Astrocyte (in vitro differentiated cells and primary cell): Measurements from ENCODE around the gene PDE7B. TPM values are rescaled to one million over a fixed set of nuclear protein-coding genes. Genes with fewer than 3 reads are reported as not detected.

Source experiments
- DNase-seq: peaks from one replicate; pipeline ENCODE4 v3.0.0-alpha.2; 2010; ENCODE audit warnings: low read depth
- FAIRE-seq: peaks from 2 replicates; lab custom pipeline; 2011; peaks lifted over from hg19 to GRCh38; lab: Jason Lieb, UNC
- H2AFZ ChIP-seq: 2 replicates; pipeline ENCODE4 v1.6.0; 2012; ENCODE audit warnings: low read depth, low read length, inconsistent platforms
- H3K27ac ChIP-seq: 2 replicates; pipeline ENCODE4 v1.5.1; 2011; ENCODE audit warnings: low read depth, low read length, inconsistent platforms
- H3K27me3 ChIP-seq: 2 replicates; pipeline ENCODE4 v1.6.0; 2011; ENCODE audit warnings: low read length, inconsistent platforms; ENCODE audit not compliant: insufficient read depth
- H3K36me3 ChIP-seq: 2 replicates; pipeline ENCODE4 v1.5.1; 2011; ENCODE audit warnings: low read length, inconsistent platforms; ENCODE audit not compliant: insufficient read depth
- H3K4me1 ChIP-seq: 2 replicates; pipeline ENCODE4 v1.5.1; 2011; ENCODE audit warnings: low read length, inconsistent platforms; ENCODE audit not compliant: insufficient read depth
- H3K4me2 ChIP-seq: 2 replicates; pipeline ENCODE4 v1.6.0; 2012; ENCODE audit warnings: low read length, inconsistent platforms
- H3K4me3 ChIP-seq: 2 replicates; pipeline ENCODE4 v1.5.1; 2011; ENCODE audit warnings: low read depth, mild to moderate bottlenecking, low read length, inconsistent platforms; ENCODE audit not compliant: insufficient read depth
- H3K79me2 ChIP-seq: 2 replicates; pipeline ENCODE4 v1.6.0; 2012; ENCODE audit warnings: mild to moderate bottlenecking, low read length, inconsistent platforms; ENCODE audit not compliant: insufficient read depth
- H3K9ac ChIP-seq: 2 replicates; pipeline ENCODE4 v1.6.0; 2012; ENCODE audit warnings: mild to moderate bottlenecking, low read length, inconsistent platforms
- H3K9me3 ChIP-seq: 2 replicates; pipeline ENCODE4 v1.5.1; 2012; ENCODE audit warnings: low read depth, mild to moderate bottlenecking, low read length, inconsistent platforms; ENCODE audit not compliant: insufficient read depth
- H4K20me1 ChIP-seq: 2 replicates; pipeline ENCODE4 v1.6.0; 2012; ENCODE audit warnings: low read length, inconsistent platforms; ENCODE audit not compliant: insufficient read depth
- H3K27ac Mint-ChIP-seq: one replicate; pipeline ENCODE4 v1.8.0; 2021; ENCODE audit warnings: mild to moderate bottlenecking, mixed read lengths; ENCODE audit not compliant: unreplicated experiment
- H3K27me3 Mint-ChIP-seq: one replicate; pipeline ENCODE4 v1.8.0; 2021; ENCODE audit warnings: low read depth, mixed read lengths; ENCODE audit not compliant: unreplicated experiment
- H3K36me3 Mint-ChIP-seq: one replicate; pipeline ENCODE4 v1.8.0; 2021; ENCODE audit warnings: low read depth, mixed read lengths; ENCODE audit not compliant: unreplicated experiment
- H3K4me1 Mint-ChIP-seq: one replicate; pipeline ENCODE4 v1.8.0; 2021; ENCODE audit warnings: low read depth, mixed read lengths; ENCODE audit not compliant: unreplicated experiment
- H3K4me3 Mint-ChIP-seq: one replicate; pipeline ENCODE4 v1.8.0; 2021; ENCODE audit warnings: mild to moderate bottlenecking, moderate library complexity, mixed read lengths; ENCODE audit not compliant: unreplicated experiment
- H3K9me3 Mint-ChIP-seq: one replicate; pipeline ENCODE4 v1.8.0; 2021; ENCODE audit warnings: mild to moderate bottlenecking, mixed read lengths; ENCODE audit not compliant: unreplicated experiment
- EZH2 ChIP-seq: IDR thresholded peaks from 2 replicates; pipeline ENCODE4 v1.6.1; 2012; ENCODE audit warnings: mild to moderate bottlenecking, low read length, inconsistent platforms; ENCODE audit not compliant: insufficient read depth
- total RNA-seq: library from RNA; stranded (reverse); gene quantifications from 2 replicates; pipeline ENCODE4 v1.2.1, GENCODE V29; 2021
- TF ChIP-seq, protein P1 (sequence below): IDR thresholded peaks from 2 replicates; pipeline ENCODE4 v1.5.1; 2011; ENCODE audit warnings: low read depth, mild to moderate bottlenecking, inconsistent platforms, low read length, moderate library complexity; ENCODE audit not compliant: insufficient read depth

Gene PDE7B
- total RNA-seq, 1 donor from 2014 or later: 0.27 TPM

GRCh38 chr6:136209496-136209895 lies 358.0 kb downstream of the PDE7B start:
- Histone ChIP-seq H3K9me3 (no peaks in the 10 kb centered on the region), H3K27me3 (no peaks in the 10 kb centered on the region), H3K36me3 (no peaks in the 10 kb centered on the region), H3K9ac (no peak overlapping the region), H4K20me1 (no peaks in the 10 kb centered on the region), H3K27ac (no peak overlapping the region), H2AFZ (no peak overlapping the region), H3K4me3 (no peak overlapping the region), H3K79me2 (no peaks in the 10 kb centered on the region), H3K4me1 (no peaks in the 10 kb centered on the region), H3K4me2 (no peak overlapping the region)
- Mint-ChIP-seq H3K4me1 (no peaks in the 10 kb centered on the region), H3K27me3 (no peaks in the 10 kb centered on the region), H3K9me3 (peaks cover 3% of the 10 kb centered on the region), H3K36me3 (no peaks in the 10 kb centered on the region), H3K27ac (peak overlapping the region; percentile 27), H3K4me3 (no peak overlapping the region)
- TF ChIP-seq, protein P1, sequence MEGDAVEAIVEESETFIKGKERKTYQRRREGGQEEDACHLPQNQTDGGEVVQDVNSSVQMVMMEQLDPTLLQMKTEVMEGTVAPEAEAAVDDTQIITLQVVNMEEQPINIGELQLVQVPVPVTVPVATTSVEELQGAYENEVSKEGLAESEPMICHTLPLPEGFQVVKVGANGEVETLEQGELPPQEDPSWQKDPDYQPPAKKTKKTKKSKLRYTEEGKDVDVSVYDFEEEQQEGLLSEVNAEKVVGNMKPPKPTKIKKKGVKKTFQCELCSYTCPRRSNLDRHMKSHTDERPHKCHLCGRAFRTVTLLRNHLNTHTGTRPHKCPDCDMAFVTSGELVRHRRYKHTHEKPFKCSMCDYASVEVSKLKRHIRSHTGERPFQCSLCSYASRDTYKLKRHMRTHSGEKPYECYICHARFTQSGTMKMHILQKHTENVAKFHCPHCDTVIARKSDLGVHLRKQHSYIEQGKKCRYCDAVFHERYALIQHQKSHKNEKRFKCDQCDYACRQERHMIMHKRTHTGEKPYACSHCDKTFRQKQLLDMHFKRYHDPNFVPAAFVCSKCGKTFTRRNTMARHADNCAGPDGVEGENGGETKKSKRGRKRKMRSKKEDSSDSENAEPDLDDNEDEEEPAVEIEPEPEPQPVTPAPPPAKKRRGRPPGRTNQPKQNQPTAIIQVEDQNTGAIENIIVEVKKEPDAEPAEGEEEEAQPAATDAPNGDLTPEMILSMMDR: no peak
- no peak for TF ChIP-seq EZH2
- DNase-seq (no peak), FAIRE-seq (no peak)

GRCh38 chr6:136210398-136211165 lies 359.1 kb downstream of the PDE7B start:
- no peak overlapping the region for H3K4me3 ChIP-seq
- Mint-ChIP-seq H3K27me3 (no peaks in the 10 kb centered on the region), H3K36me3 (no peaks in the 10 kb centered on the region), H3K27ac (no peak overlapping the region), H3K4me3 (no peak overlapping the region), H3K4me1 (no peaks in the 10 kb centered on the region), H3K9me3 (peaks cover 3% of the 10 kb centered on the region)
- DNase-seq: no peak
- no peaks in the 10 kb centered on the region for H4K20me1 ChIP-seq
- H2AFZ ChIP-seq: no peak overlapping the region
- no peak overlapping the region for H3K4me2 ChIP-seq
- FAIRE-seq: no peak
- no peaks in the 10 kb centered on the region for H3K27me3 ChIP-seq
- no peak overlapping the region for H3K27ac ChIP-seq
- TF ChIP-seq, protein P1: no peak
- no peak for TF ChIP-seq EZH2
- H3K36me3 ChIP-seq: no peaks in the 10 kb centered on the region
- no peak overlapping the region for H3K9ac ChIP-seq
- no peaks in the 10 kb centered on the region for H3K4me1 ChIP-seq
- H3K79me2 ChIP-seq: no peaks in the 10 kb centered on the region
- H3K9me3 ChIP-seq: no peaks in the 10 kb centered on the region

- no peak overlapping the region for H3K4me3 Mint-ChIP-seq
- FAIRE-seq (no peak), DNase-seq (no peak)
- no peaks in the 10 kb centered on the region for H3K27me3 Mint-ChIP-seq
- Histone ChIP-seq H3K4me1 (no peaks in the 10 kb centered on the region), H4K20me1 (no peaks in the 10 kb centered on the region), H3K36me3 (no peaks in the 10 kb centered on the region), H3K9me3 (no peaks in the 10 kb centered on the region), H3K27ac (no peak overlapping the region), H3K9ac (no peak overlapping the region), H3K27me3 (no peaks in the 10 kb centered on the region), H3K79me2 (no peaks in the 10 kb centered on the region), H3K4me2 (no peak overlapping the region), H2AFZ (no peak overlapping the region), H3K4me3 (no peak overlapping the region)
- no peak overlapping the region for H3K27ac Mint-ChIP-seq
- H3K4me1 Mint-ChIP-seq: no peaks in the 10 kb centered on the region
- peaks cover 3% of the 10 kb centered on the region for H3K9me3 Mint-ChIP-seq
- H3K36me3 Mint-ChIP-seq: no peaks in the 10 kb centered on the region
- TF ChIP-seq, protein P1: no peak
Measured at GRCh38 chr6:136212608-136213007, 361.1 kb downstream of the PDE7B start.
